ENCODE results near the gene GHRHR. TPM values are rescaled to one million over a fixed set of nuclear protein-coding genes. Genes with fewer than 3 reads are reported as not detected.

Gene GHRHR
- polyA plus RNA-seq, 1 donor from 2014 or later, result not detected

DNA sequence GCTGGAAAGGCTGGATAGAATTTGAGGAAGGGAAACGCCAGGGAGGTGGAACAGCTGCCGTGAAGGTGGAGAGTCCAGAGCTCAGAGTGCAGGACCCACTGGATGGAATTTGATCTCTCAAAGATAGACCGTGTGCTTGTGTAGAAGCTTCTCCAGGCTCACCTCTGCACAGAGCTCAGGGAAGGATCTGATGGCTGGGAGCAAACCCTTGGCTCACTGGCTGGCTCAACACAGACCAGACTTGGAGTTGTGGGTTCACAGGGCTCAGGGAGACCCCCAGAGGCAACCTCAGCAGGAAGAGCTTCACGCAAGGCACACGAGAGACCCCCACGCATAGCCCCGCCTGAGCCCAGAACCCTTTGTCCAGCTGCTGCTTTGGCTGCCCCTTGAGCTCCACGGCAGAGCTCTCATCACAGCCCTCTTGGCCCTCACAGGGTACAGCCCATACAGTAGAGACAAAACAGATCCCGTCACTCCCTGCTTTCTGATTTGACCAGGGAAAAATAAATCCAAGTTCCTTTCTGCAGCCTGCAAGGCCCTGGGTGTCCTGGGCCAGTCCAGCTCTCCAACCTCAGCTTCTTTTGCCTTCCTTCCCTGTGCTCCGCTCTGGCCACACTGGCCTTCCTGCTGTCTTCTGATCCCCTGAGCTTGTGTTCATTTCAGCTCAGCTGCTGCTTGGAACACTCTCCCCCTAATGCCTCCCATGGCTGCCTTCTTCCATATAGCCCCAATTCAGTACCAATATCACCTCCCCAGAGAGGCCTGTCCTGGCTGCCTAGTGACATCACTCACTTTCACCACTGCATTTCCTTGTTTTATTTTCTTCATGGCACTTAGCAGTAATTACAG lies 26.3 kb downstream of the GHRHR start:
- TF ChIP-seq TAF1 (IDR thresholded peaks at IDR 0.05; ENCODE audit: low read depth), result no peak
- no peak for TF ChIP-seq MXI1 (conservative IDR thresholded peaks at IDR 0.05; ENCODE audit: poor library complexity, severe bottlenecking)
- TF ChIP-seq SMC3 (conservative IDR thresholded peaks at IDR 0.05; ENCODE audit: poor library complexity), result no peak
- TF ChIP-seq, protein P1, sequence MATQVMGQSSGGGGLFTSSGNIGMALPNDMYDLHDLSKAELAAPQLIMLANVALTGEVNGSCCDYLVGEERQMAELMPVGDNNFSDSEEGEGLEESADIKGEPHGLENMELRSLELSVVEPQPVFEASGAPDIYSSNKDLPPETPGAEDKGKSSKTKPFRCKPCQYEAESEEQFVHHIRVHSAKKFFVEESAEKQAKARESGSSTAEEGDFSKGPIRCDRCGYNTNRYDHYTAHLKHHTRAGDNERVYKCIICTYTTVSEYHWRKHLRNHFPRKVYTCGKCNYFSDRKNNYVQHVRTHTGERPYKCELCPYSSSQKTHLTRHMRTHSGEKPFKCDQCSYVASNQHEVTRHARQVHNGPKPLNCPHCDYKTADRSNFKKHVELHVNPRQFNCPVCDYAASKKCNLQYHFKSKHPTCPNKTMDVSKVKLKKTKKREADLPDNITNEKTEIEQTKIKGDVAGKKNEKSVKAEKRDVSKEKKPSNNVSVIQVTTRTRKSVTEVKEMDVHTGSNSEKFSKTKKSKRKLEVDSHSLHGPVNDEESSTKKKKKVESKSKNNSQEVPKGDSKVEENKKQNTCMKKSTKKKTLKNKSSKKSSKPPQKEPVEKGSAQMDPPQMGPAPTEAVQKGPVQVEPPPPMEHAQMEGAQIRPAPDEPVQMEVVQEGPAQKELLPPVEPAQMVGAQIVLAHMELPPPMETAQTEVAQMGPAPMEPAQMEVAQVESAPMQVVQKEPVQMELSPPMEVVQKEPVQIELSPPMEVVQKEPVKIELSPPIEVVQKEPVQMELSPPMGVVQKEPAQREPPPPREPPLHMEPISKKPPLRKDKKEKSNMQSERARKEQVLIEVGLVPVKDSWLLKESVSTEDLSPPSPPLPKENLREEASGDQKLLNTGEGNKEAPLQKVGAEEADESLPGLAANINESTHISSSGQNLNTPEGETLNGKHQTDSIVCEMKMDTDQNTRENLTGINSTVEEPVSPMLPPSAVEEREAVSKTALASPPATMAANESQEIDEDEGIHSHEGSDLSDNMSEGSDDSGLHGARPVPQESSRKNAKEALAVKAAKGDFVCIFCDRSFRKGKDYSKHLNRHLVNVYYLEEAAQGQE (IDR thresholded peaks at IDR 0.05; ENCODE audit: borderline replicate concordance), result no peak
- TF ChIP-seq RAD21 (conservative IDR thresholded peaks at IDR 0.05), result no peak
- TF ChIP-seq, protein P2, sequence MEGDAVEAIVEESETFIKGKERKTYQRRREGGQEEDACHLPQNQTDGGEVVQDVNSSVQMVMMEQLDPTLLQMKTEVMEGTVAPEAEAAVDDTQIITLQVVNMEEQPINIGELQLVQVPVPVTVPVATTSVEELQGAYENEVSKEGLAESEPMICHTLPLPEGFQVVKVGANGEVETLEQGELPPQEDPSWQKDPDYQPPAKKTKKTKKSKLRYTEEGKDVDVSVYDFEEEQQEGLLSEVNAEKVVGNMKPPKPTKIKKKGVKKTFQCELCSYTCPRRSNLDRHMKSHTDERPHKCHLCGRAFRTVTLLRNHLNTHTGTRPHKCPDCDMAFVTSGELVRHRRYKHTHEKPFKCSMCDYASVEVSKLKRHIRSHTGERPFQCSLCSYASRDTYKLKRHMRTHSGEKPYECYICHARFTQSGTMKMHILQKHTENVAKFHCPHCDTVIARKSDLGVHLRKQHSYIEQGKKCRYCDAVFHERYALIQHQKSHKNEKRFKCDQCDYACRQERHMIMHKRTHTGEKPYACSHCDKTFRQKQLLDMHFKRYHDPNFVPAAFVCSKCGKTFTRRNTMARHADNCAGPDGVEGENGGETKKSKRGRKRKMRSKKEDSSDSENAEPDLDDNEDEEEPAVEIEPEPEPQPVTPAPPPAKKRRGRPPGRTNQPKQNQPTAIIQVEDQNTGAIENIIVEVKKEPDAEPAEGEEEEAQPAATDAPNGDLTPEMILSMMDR (IDR thresholded peaks at IDR 0.05; ENCODE audit: poor library complexity, severe bottlenecking), result no peak
- no peak for TF ChIP-seq EZH2 (IDR thresholded peaks at IDR 0.05; ENCODE audit: borderline replicate concordance, insufficient read depth, low read length, poor library complexity, severe bottlenecking)
- TF ChIP-seq POLR2AphosphoS5 (IDR thresholded peaks at IDR 0.05), result no peak
- no peak for TF ChIP-seq EP300 (conservative IDR thresholded peaks at IDR 0.05; ENCODE audit: poor library complexity, severe bottlenecking)
- no peaks in the 10 kb centered on the region for H3K36me3 ChIP-seq (ENCODE audit: insufficient read depth, low read length)

DNA sequence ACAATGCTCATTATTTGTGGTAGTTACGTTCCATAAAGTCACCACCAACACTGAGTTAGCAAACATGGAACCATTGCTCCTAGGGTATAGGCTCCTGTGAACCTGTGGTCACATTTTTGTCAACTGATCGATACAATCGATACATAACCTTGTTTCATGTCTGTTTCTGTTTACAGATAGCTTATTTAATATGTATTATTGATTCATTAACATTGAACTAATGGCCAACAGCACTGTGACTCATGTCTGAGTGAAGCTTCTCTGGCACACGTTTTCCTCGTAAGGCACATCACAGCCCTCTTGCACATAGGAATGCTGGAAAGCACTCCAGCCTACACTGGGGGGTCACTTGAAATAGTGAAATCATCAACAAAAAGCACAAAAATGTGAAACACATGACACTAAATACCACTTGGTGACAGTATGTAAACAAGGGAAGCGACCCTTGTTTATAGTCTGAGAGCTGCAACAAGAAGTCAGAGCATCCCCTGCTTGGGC lies 27.0 kb downstream of the GHRHR start:
- Histone ChIP-seq H3K79me2 (replicated peaks; ENCODE audit: insufficient read depth, low read length) (no peaks in the 10 kb centered on the region), H3K4me2 (ENCODE audit: low read length) (no peak overlapping the region), H3K36me3 (ENCODE audit: insufficient read depth, low read length) (no peaks in the 10 kb centered on the region), H2AFZ (ENCODE audit: low read depth, low read length) (no peak overlapping the region), H3K9me2 (ENCODE audit: insufficient read depth, low read length) (no peaks in the 10 kb centered on the region), H3K9me3 (ENCODE audit: low read length) (no peaks in the 10 kb centered on the region), H3K9ac (ENCODE audit: low read length) (no peak overlapping the region), H4K20me1 (ENCODE audit: insufficient read depth) (no peaks in the 10 kb centered on the region), H3F3A (ENCODE audit: insufficient read depth, low read length, poor library complexity, severe bottlenecking) (no peaks in the 10 kb centered on the region), H3K27ac (ENCODE audit: low read length) (no peak overlapping the region), H3K4me3 (ENCODE audit: low read length) (no peak overlapping the region), H3K27me3 (ENCODE audit: insufficient read depth, low read depth, low read length) (no peaks in the 10 kb centered on the region)
- TF ChIP-seq, protein P2 (IDR thresholded peaks at IDR 0.05; ENCODE audit: poor library complexity, severe bottlenecking), result no peak
- no peak for TF ChIP-seq RAD21 (conservative IDR thresholded peaks at IDR 0.05)
- TF ChIP-seq EP300 (conservative IDR thresholded peaks at IDR 0.05; ENCODE audit: poor library complexity, severe bottlenecking), result no peak
- TF ChIP-seq POLR2AphosphoS5 (IDR thresholded peaks at IDR 0.05), result no peak
- no peak for TF ChIP-seq TAF1 (IDR thresholded peaks at IDR 0.05; ENCODE audit: low read depth)
- no peak for TF ChIP-seq SMC3 (conservative IDR thresholded peaks at IDR 0.05; ENCODE audit: poor library complexity)
- no peak for TF ChIP-seq EZH2 (IDR thresholded peaks at IDR 0.05; ENCODE audit: borderline replicate concordance, insufficient read depth, low read length, poor library complexity, severe bottlenecking)
- TF ChIP-seq MXI1 (conservative IDR thresholded peaks at IDR 0.05; ENCODE audit: poor library complexity, severe bottlenecking), result no peak
- TF ChIP-seq, protein P1 (IDR thresholded peaks at IDR 0.05; ENCODE audit: borderline replicate concordance), result no peak

More for the DNA sequence above, 26.3 kb downstream of the GHRHR start:
- Histone ChIP-seq H3K27ac (ENCODE audit: low read length) (no peak overlapping the region), H4K20me1 (ENCODE audit: insufficient read depth) (no peaks in the 10 kb centered on the region), H3K79me2 (replicated peaks; ENCODE audit: insufficient read depth, low read length) (no peaks in the 10 kb centered on the region), H2AFZ (ENCODE audit: low read depth, low read length) (no peak overlapping the region), H3K4me3 (ENCODE audit: low read length) (no peak overlapping the region), H3K27me3 (ENCODE audit: insufficient read depth, low read depth, low read length) (no peaks in the 10 kb centered on the region), H3K9me3 (ENCODE audit: low read length) (no peaks in the 10 kb centered on the region), H3K4me2 (ENCODE audit: low read length) (no peak overlapping the region), H3K9me2 (ENCODE audit: insufficient read depth, low read length) (no peaks in the 10 kb centered on the region), H3K9ac (ENCODE audit: low read length) (no peak overlapping the region), H3F3A (ENCODE audit: insufficient read depth, low read length, poor library complexity, severe bottlenecking) (no peaks in the 10 kb centered on the region)

All from neural cell (in vitro differentiated cells).